ENCODE results near the gene ACSM2A. TPM values are rescaled to one million over a fixed set of nuclear protein-coding genes. Genes with fewer than 3 reads are reported as not detected.

Gene ACSM2A
- total RNA-seq, 2 donors from 2014 or later = not detected

DNA sequence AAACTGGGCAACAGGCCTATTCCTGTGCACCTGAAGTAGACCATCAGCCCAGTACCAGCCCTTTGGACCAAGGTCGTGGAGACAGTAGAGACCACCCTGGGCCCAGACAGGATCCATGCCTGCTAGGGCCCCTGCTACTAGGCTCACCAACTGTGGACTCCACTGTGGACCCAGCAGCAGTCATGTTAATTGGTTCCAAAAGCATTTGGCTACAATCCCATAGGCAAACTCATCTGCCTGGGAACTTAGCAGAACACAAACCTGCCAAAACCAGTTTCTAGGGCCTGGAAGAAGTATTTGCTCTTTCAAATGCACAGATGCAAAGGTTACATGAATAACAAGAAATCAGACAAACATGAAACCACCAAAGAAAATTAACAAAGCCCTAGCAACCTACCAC, 53.1 kb downstream of the ACSM2A start:
- no peak overlapping the region for H3K4me3 ChIP-seq (ENCODE audit: low read length)
- no peaks in the 10 kb centered on the region for H3K36me3 Mint-ChIP-seq (ENCODE audit: low read depth)
- peaks cover 73% of the 10 kb centered on the region for H3K9me3 Mint-ChIP-seq
- H3K9ac ChIP-seq (ENCODE audit: extremely low read depth, low read length, poor library complexity, severe bottlenecking) = no peak overlapping the region
- H3K27me3 ChIP-seq (ENCODE audit: control insufficient read depth, insufficient read depth, low read length, poor library complexity, severe bottlenecking) = no peaks in the 10 kb centered on the region
- no peaks in the 10 kb centered on the region for H3K4me1 Mint-ChIP-seq
- no peaks in the 10 kb centered on the region for H3K36me3 ChIP-seq (ENCODE audit: control insufficient read depth, insufficient read depth, low read length)
- no peaks in the 10 kb centered on the region for H3K4me1 ChIP-seq (ENCODE audit: control insufficient read depth, insufficient read depth, low read length)
- H3K9me3 ChIP-seq (ENCODE audit: control insufficient read depth, low read length) = peaks cover 46% of the 10 kb centered on the region
- no peak overlapping the region for H3K27ac Mint-ChIP-seq
- no peak overlapping the region for H3K27ac ChIP-seq (ENCODE audit: low read depth, low read length)
- WGBS, 2 experiments (ENCODE audit: insufficient coverage in 1 of 2, insufficient read length in 1 of 2) = 80 to 83% methylated on average over 1 of the region's 1 CpG
- no peak for DNase-seq
- TF ChIP-seq, protein P1, sequence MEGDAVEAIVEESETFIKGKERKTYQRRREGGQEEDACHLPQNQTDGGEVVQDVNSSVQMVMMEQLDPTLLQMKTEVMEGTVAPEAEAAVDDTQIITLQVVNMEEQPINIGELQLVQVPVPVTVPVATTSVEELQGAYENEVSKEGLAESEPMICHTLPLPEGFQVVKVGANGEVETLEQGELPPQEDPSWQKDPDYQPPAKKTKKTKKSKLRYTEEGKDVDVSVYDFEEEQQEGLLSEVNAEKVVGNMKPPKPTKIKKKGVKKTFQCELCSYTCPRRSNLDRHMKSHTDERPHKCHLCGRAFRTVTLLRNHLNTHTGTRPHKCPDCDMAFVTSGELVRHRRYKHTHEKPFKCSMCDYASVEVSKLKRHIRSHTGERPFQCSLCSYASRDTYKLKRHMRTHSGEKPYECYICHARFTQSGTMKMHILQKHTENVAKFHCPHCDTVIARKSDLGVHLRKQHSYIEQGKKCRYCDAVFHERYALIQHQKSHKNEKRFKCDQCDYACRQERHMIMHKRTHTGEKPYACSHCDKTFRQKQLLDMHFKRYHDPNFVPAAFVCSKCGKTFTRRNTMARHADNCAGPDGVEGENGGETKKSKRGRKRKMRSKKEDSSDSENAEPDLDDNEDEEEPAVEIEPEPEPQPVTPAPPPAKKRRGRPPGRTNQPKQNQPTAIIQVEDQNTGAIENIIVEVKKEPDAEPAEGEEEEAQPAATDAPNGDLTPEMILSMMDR (conservative IDR thresholded peaks at IDR 0.05) = no peak
- no peak overlapping the region for H3K4me3 Mint-ChIP-seq
- H3K27me3 Mint-ChIP-seq (ENCODE audit: insufficient read depth) = no peaks in the 10 kb centered on the region

DNA sequence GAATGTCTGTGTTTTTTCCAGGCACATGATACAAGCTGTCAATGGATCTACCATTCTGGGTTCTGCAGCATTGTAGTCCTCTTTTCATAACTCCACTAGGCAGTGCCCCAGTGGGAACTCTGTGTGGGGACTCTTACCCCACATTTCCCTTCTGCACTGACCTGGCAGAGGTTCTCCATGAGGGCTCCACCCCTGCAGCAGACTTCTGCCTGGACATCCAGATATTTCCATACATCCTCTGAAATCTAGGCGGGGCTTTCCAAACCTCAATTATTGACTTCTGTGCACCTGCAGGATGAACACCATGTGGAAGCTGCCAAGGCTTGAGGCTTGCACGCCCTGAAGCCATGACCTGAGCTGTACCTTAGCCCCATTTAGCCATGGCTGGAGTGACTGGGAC, 56.0 kb downstream of the ACSM2A start:
- Histone ChIP-seq H3K27ac (ENCODE audit: low read depth, low read length) (no peak overlapping the region), H3K9ac (ENCODE audit: extremely low read depth, low read length, poor library complexity, severe bottlenecking) (no peak overlapping the region), H3K36me3 (ENCODE audit: control insufficient read depth, insufficient read depth, low read length) (no peaks in the 10 kb centered on the region), H3K4me3 (ENCODE audit: low read length) (no peak overlapping the region), H3K9me3 (ENCODE audit: control insufficient read depth, low read length) (peaks cover 57% of the 10 kb centered on the region), H3K4me1 (ENCODE audit: control insufficient read depth, insufficient read depth, low read length) (no peaks in the 10 kb centered on the region), H3K27me3 (ENCODE audit: control insufficient read depth, insufficient read depth, low read length, poor library complexity, severe bottlenecking) (no peaks in the 10 kb centered on the region)
- TF ChIP-seq, protein P1 (conservative IDR thresholded peaks at IDR 0.05) = no peak
- H3K27ac Mint-ChIP-seq = no peak overlapping the region
- DNase-seq = no peak
- H3K36me3 Mint-ChIP-seq (ENCODE audit: low read depth) = no peaks in the 10 kb centered on the region
- 56 to 65% methylated on average over 1 to 2 of the region's 2 CpGs for WGBS, 2 experiments (ENCODE audit: insufficient coverage in 1 of 2, insufficient read length in 1 of 2)
- no peaks in the 10 kb centered on the region for H3K4me1 Mint-ChIP-seq
- H3K27me3 Mint-ChIP-seq (ENCODE audit: insufficient read depth) = no peaks in the 10 kb centered on the region
- H3K9me3 Mint-ChIP-seq = peaks cover 87% of the 10 kb centered on the region
- H3K4me3 Mint-ChIP-seq = no peak overlapping the region

DNA sequence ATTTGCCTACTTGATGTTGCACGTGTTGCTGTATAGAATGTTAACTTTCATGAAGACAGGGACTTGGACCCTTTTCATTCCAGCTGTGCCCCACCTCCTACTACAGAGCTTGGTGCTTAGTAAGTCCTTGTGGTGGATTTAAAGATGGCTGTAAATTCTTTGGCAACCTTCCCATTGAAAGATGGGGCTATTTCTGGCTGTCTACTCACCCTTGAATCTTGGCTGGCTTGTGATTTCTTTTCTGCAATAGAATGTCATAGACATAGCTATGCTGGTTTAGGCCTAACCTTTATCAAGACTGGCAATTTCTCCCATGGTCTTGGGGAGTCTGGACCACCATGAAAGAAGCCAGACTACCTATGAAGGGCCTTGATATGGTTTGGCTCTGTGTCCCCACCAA, 59.0 kb downstream of the ACSM2A start:
- Mint-ChIP-seq H3K9me3 (peaks cover 89% of the 10 kb centered on the region), H3K27me3 (ENCODE audit: insufficient read depth) (peaks cover 3% of the 10 kb centered on the region), H3K27ac (no peak overlapping the region), H3K4me1 (no peaks in the 10 kb centered on the region), H3K4me3 (no peak overlapping the region), H3K36me3 (ENCODE audit: low read depth) (no peaks in the 10 kb centered on the region)
- H3K4me1 ChIP-seq (ENCODE audit: control insufficient read depth, insufficient read depth, low read length) = no peaks in the 10 kb centered on the region
- H3K9me3 ChIP-seq (ENCODE audit: control insufficient read depth, low read length) = peaks cover 61% of the 10 kb centered on the region
- H3K27me3 ChIP-seq (ENCODE audit: control insufficient read depth, insufficient read depth, low read length, poor library complexity, severe bottlenecking) = no peaks in the 10 kb centered on the region
- H3K4me3 ChIP-seq (ENCODE audit: low read length) = no peak overlapping the region
- TF ChIP-seq, protein P1 (conservative IDR thresholded peaks at IDR 0.05) = no peak
- 20 to 60% methylated on average over 1 of the region's 1 CpG for WGBS, 2 experiments (ENCODE audit: insufficient coverage in 1 of 2, insufficient read length in 1 of 2)
- no peaks in the 10 kb centered on the region for H3K36me3 ChIP-seq (ENCODE audit: control insufficient read depth, insufficient read depth, low read length)
- H3K9ac ChIP-seq (ENCODE audit: extremely low read depth, low read length, poor library complexity, severe bottlenecking) = no peak overlapping the region
- DNase-seq = no peak
- no peak overlapping the region for H3K27ac ChIP-seq (ENCODE audit: low read depth, low read length)
